Hepatocyte (in vitro differentiated cells): Measurements from ENCODE around the gene ATG13. TPM values are rescaled to one million over a fixed set of nuclear protein-coding genes. Genes with fewer than 3 reads are reported as not detected.

Experiments
- DNase-seq: peaks from one replicate; pipeline ENCODE4 v3.0.0-alpha.2; 2016; ENCODE audit warnings: low spot score
- H2AFZ ChIP-seq: fragments of 200-600 bp; sonication (generic); 2 replicates; pipeline ENCODE4 v1.6.0; 2016; ENCODE audit warnings: antibody characterized with exemption, mild to moderate bottlenecking
- H3K27ac ChIP-seq: fragments of 200-600 bp; sonication (generic); 2 replicates; pipeline ENCODE4 v1.5.1; 2016; ENCODE audit warnings: mild to moderate bottlenecking
- H3K27me3 ChIP-seq: fragments of 200-600 bp; sonication (generic); 2 replicates; pipeline ENCODE4 v1.6.1; 2016
- H3K36me3 ChIP-seq: fragments of 200-600 bp; sonication (generic); replicated peaks from 2 replicates; pipeline ENCODE4 v1.5.1; 2016; ENCODE audit warnings: low read depth; ENCODE audit not compliant: insufficient read depth
- H3K4me1 ChIP-seq: fragments of 200-600 bp; sonication (generic); 2 replicates; pipeline ENCODE4 v1.5.1; 2016; ENCODE audit warnings: mild to moderate bottlenecking, moderate library complexity; ENCODE audit not compliant: insufficient read depth
- H3K4me2 ChIP-seq: fragments of 200-600 bp; sonication (generic); 2 replicates; pipeline ENCODE4 v1.6.0; 2016
- H3K4me3 ChIP-seq: fragments of 200-600 bp; sonication (generic); 2 replicates; pipeline ENCODE4 v1.5.1; 2016; ENCODE audit warnings: mild to moderate bottlenecking
- H3K79me2 ChIP-seq: fragments of 200-600 bp; sonication (generic); 2 replicates; pipeline ENCODE4 v1.6.0; 2017; ENCODE audit warnings: mild to moderate bottlenecking
- H3K9me2 ChIP-seq: fragments of 200-600 bp; sonication (generic); replicated peaks from 2 replicates; pipeline ENCODE4 v1.6.0; 2017; ENCODE audit warnings: mild to moderate bottlenecking; ENCODE audit not compliant: insufficient read depth
- H3K9me3 ChIP-seq: fragments of 200-600 bp; sonication (generic); 2 replicates; pipeline ENCODE4 v1.5.1; 2016; ENCODE audit warnings: low read depth, mild to moderate bottlenecking
- H4K20me1 ChIP-seq: fragments of 200-600 bp; sonication (generic); 2 replicates; pipeline ENCODE4 v1.6.0; 2016; ENCODE audit warnings: mild to moderate bottlenecking; ENCODE audit not compliant: insufficient read depth, poor library complexity, severe bottlenecking
- CTCF ChIP-seq: fragments of 200-600 bp; sonication (generic); IDR thresholded peaks from 2 replicates; pipeline ENCODE4 v1.5.1; 2016; ENCODE audit warnings: antibody characterized with exemption, mild to moderate bottlenecking; ENCODE audit not compliant: poor library complexity
- EZH2 ChIP-seq: fragments of 200-600 bp; sonication (generic); IDR thresholded peaks from 2 replicates; pipeline ENCODE4 v1.6.1; 2016; ENCODE audit warnings: antibody characterized with exemption, mild to moderate bottlenecking, borderline replicate concordance
- EZH2phosphoT487 ChIP-seq: fragments of 200-600 bp; sonication (generic); IDR thresholded peaks from one replicate; pipeline ENCODE4 v1.6.1; 2018; ENCODE audit warnings: antibody characterized with exemption, mild to moderate bottlenecking, low read depth, moderate library complexity; ENCODE audit not compliant: unreplicated experiment, severe bottlenecking
- WGBS: methylation state at CpG from one replicate; pipeline ENCODE4 v1.1.6; 2016; ENCODE audit warnings: low lambda C conversion rate; ENCODE audit errors: missing lambda C conversion rate; 5-methylcytosine and 5-hydroxymethylcytosine counted together
- polyA plus RNA-seq: library from polyadenylated mRNA; unstranded; fragments of >200 nt; fragmentation: Nextera tagmentation; extraction: Ambion mirVana; gene quantifications from 2 replicates; pipeline ENCODE4 v1.2.1, GENCODE V29; 2016
- total RNA-seq: library from RNA; depleted of rRNA; stranded (reverse); fragments of >200 nt; gene quantifications from 2 replicates; pipeline ENCODE4 v1.2.3, GENCODE V29; 2014

ATG13 gene
- total and polyA plus RNA-seq, 2 experiments from 2014 or later, result 50.9 to 60.8 TPM

GRCh38 chr11:46723359-46723680 lies 106.0 kb downstream of the ATG13 start:
- H3K79me2 ChIP-seq, result no peaks in the 10 kb centered on the region
- no peak overlapping the region for H3K4me2 ChIP-seq
- no peaks in the 10 kb centered on the region for H3K9me3 ChIP-seq
- H4K20me1 ChIP-seq, result no peaks in the 10 kb centered on the region
- no peak overlapping the region for H3K27ac ChIP-seq
- no peak for DNase-seq
- no peaks in the 10 kb centered on the region for H3K9me2 ChIP-seq
- H3K36me3 ChIP-seq, result no peaks in the 10 kb centered on the region
- whole genome bisulfite sequencing, result 85% methylated on average over 8 of the region's 8 CpGs
- no peak for TF ChIP-seq CTCF
- TF ChIP-seq EZH2phosphoT487, result no peak
- H2AFZ ChIP-seq, result no peak overlapping the region
- H3K4me1 ChIP-seq, result no peaks in the 10 kb centered on the region
- no peaks in the 10 kb centered on the region for H3K27me3 ChIP-seq
- H3K4me3 ChIP-seq, result no peak overlapping the region

- Histone ChIP-seq H3K4me3 (no peak overlapping the region), H3K79me2 (no peaks in the 10 kb centered on the region), H2AFZ (no peak overlapping the region), H3K36me3 (no peaks in the 10 kb centered on the region), H3K9me2 (no peaks in the 10 kb centered on the region), H3K4me1 (no peaks in the 10 kb centered on the region), H3K27ac (no peak overlapping the region), H3K4me2 (no peak overlapping the region), H4K20me1 (no peaks in the 10 kb centered on the region), H3K27me3 (no peaks in the 10 kb centered on the region), H3K9me3 (no peaks in the 10 kb centered on the region)
- no peak for DNase-seq
- 75% methylated on average over 8 of the region's 8 CpGs for WGBS
- TF ChIP-seq EZH2phosphoT487 (no peak), CTCF (no peak), EZH2 (no peak)
Measured at GRCh38 chr11:46724088-46724487, 106.7 kb downstream of the ATG13 start.

Other genes starting within 250 kb of the ATG13 start
- 515 and 562 TPM in 2 replicates for gene MDK, start 235.9 kb upstream of the ATG13 start, total RNA-seq
- 1,225 and 1,549 TPM in 2 replicates for gene MDK, start 235.9 kb upstream of the ATG13 start, polyA plus RNA-seq
- gene CHRM4, start 225.8 kb upstream of the ATG13 start, total RNA-seq, result 0.30 and 0.84 TPM in 2 replicates
- gene CHRM4, start 225.8 kb upstream of the ATG13 start, polyA plus RNA-seq, result 0.30 TPM in 1 of 2 replicates, not detected in the other
- gene AMBRA1, start 23.5 kb upstream of the ATG13 start, total RNA-seq, result 19.1 and 31.2 TPM in 2 replicates
- gene AMBRA1, start 23.5 kb upstream of the ATG13 start, polyA plus RNA-seq, result 7.2 and 8.3 TPM in 2 replicates
- 4.5 and 6.5 TPM in 2 replicates for gene HARBI1, start 326 bp upstream of the ATG13 start, total RNA-seq
- gene HARBI1, start 326 bp upstream of the ATG13 start, polyA plus RNA-seq, result 3.7 and 4.4 TPM in 2 replicates
- gene ARHGAP1, start 83.1 kb downstream of the ATG13 start, total RNA-seq, result 19.6 and 23.4 TPM in 2 replicates
- gene ARHGAP1, start 83.1 kb downstream of the ATG13 start, polyA plus RNA-seq, result 56.0 and 62.8 TPM in 2 replicates
- 7.8 and 10.4 TPM in 2 replicates for gene ZNF408, start 83.5 kb downstream of the ATG13 start, total RNA-seq
- 10.7 and 13.6 TPM in 2 replicates for gene ZNF408, start 83.5 kb downstream of the ATG13 start, polyA plus RNA-seq
- 79.7 and 85.9 TPM in 2 replicates for gene F2, start 101.7 kb downstream of the ATG13 start, total RNA-seq
- 96.2 and 111 TPM in 2 replicates for gene F2, start 101.7 kb downstream of the ATG13 start, polyA plus RNA-seq
- 43.5 and 53.3 TPM in 2 replicates for gene CKAP5, start 228.7 kb downstream of the ATG13 start, total RNA-seq
- 21.9 and 23.7 TPM in 2 replicates for gene CKAP5, start 228.7 kb downstream of the ATG13 start, polyA plus RNA-seq